Activated T-cell treated with anti-CD3 and anti-CD28 coated beads, Interleukin-2, amount 50 U/mL, for 1 hour (primary cell): Measurements from ENCODE around the gene MYDGF.
"Not testable (repeated sequence)": the region's sequence is repeated elsewhere in the genome, so short reads cannot be mapped to it uniquely, and the experiment has no call there.

ENCODE experiments used
- DNase-seq: peaks from one replicate; pipeline ENCODE4 v3.0.0-alpha.2; 2020

MYDGF gene

GRCh38 chr19:4669723-4670480 is at the start of gene MYDGF:
Gene MYDGF (minus strand): TSS chr19:4670342. CDS start chr19:4670334, 8 bp downstream.
- peak; percentile 92 for DNase-seq

DNA sequence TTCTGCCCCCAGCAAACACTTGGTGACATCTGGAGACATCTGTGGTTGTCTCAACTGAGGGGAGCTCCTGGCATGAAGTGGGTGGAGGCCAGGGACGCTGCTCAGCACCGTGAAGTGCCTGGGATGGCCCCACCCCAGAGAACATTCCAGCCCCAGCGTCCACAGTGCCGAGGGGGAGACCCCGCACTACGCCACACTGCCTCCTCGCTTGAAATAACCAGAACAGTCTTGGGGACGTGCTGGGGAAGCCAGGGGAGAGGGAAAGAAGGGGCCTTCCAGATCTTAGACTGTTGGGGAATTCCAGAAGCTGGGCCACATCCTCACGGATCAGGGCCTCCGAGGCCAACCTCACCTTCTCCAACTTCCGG is 49.3 kb upstream of the MYDGF start:
- no peak for DNase-seq

DNA sequence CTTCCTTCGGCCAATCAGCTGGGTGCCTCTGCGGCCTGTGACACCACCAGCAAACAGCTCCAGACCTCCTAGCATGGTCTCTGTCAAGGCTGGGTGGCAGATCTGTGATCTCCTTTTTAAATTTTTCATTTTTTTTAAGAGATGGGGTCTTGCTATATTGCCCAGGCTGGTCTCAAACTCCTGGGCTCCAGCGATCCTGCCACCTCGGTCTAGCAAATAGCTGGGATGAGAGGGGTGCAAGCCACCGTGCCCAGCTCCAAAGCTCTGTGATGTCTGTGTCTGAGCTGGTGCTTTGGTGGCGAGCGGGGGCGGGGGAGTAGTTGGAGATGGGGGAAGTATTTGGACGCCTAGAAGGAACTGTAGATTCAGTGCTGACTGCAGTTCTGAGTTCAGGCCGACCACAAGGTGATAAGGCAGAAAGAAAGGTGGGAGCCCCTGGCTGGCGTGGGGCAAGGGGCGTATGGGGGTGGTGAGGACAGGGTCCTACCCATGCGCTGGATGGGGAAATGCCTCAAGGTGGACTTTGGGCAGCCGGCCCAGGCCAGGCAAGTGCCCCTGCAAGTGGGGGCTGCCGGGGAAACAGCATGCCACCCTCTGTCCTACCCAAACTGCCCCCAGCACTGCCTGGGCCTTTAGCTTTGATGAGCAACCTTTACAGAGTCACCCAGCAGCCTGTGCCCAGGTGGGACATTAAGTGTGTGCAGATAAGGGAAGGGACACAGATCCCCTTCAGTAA is 48.0 kb upstream of the MYDGF start:
- DNase-seq = no peak

DNA sequence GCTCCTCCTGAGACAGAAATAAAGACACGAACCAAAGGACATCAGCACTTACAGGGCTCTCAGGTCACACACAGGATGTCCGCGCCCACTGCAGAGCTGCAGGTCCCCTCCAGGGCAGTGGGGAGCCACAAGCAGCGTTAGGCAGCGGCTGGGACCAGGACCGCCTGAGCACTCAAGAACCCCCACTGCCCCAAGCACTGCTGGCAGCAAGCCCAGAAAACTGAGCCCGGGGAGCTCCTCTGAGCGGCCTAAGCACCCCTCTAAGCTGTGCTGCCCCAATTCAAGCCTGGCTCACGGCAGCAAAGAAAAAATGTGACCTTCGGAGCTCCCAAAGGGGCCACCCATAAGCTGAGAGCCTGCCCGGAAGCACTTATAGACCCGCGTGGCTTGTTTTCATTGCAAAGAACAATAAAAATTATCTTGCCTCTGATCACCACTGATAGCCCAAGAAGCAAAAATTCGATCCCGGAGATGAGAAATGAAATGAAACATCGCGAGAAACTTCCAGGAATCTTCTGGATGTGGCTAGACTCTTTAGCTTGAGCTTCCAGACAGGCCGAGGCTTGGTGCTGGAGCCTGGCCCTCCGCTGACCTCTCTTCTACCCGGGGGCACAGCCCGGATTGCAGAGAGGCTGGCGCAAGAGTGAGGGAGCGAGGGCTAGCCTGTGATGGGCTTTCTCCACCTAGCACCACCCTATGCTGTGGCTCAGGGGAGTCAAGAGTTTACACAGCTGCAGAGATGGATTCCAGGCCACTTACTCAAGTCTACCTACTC is 47.2 kb upstream of the MYDGF start:
- DNase-seq = no peak

DNA sequence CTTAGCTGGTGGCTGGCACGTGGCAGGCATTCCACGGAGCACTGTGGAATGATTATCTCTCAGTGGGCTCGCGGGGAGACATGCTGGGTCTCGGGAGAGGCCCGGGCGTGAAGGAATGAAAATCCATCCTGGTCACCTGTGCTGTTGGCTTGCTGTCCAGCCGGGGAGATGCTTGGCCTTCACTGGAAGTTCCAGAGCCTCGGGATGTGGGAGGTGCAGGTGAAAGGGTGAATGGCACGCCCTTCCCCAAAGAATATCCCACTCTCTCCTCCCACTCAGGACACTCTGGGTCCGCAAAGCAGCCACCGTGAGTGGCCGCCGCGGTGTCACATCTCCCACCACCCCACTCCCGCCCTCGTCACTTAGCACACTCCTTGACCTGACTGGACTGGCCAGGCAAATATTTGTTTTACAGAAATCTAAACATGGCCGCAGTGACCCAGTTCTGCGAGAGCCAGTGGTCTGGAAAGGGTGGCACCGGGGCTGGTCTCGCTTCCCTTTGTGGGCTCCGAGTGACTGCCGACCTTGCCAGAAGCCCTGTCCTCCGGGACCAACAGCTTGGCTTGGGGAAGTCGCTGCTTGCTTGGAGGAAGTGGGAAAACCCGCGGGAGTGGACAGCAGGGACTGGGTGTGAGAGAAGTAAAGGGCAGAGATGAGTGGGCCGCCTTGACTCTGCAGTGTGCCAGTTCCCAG is 45.5 kb upstream of the MYDGF start:
- no peak for DNase-seq

DNA sequence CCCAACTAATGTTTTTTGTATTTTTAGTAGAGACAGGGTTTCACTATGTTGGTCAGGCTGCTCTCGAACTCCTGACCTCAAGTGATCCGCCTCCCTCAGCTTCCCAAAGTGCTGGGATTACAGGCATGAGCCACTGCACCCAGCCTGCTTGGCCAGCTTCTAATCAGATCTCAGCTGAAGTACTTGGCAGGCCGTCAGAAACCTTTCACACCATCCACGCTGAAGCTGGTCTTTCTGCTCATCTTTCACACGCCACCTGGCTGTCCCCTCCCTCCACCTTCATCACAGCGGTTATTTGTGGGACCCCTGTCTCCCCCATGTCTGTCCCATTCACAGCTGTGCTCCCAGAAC is 45.0 kb upstream of the MYDGF start:
- DNase-seq = not testable (repeated sequence)

GRCh38 chr19:4714016-4714415 is 43.9 kb upstream of the MYDGF start:
- no peak for DNase-seq

GRCh38 chr19:4713384-4713951 is 43.3 kb upstream of the MYDGF start:
- DNase-seq = no peak

DNA sequence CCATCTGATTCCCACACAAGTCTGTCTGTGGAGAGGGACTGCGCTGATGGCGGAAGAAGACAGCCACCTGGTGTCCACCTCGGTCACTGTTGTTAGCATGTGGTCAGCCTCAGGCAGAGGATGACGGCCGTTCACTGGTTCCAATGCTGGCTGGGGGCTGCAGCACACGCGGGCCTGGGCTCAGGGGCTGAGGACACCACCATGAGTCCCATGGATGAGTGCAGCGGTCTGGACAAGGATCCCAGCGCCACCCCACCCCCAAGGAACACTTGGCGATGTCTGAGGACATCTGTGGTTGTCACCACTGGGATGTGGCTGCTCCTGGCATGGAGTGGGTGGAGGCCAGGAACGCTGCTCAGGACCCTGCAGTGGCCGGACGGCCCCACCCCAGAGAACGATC is 42.6 kb upstream of the MYDGF start:
- no peak for DNase-seq

- DNase-seq = no peak
These were observed 41.1 kb upstream of the MYDGF start for GRCh38 chr19:4711211-4711610.

DNA sequence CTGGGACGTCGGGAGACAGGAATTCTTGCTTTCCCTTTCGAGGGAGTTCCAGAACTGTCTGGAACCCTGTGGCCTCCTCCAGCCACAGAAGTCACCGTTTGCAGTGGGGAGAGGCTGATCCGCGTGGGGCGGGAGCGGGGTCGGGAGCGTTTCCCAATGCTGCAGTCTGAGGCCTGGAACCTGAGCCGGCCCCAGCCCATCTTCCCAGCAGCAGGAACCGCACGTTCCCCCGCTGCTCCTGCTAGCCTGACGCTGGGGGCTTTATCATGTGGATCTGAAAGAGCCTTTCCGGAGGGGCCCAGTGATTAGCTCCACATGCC is 40.1 kb upstream of the MYDGF start:
- no peak for DNase-seq

DNA sequence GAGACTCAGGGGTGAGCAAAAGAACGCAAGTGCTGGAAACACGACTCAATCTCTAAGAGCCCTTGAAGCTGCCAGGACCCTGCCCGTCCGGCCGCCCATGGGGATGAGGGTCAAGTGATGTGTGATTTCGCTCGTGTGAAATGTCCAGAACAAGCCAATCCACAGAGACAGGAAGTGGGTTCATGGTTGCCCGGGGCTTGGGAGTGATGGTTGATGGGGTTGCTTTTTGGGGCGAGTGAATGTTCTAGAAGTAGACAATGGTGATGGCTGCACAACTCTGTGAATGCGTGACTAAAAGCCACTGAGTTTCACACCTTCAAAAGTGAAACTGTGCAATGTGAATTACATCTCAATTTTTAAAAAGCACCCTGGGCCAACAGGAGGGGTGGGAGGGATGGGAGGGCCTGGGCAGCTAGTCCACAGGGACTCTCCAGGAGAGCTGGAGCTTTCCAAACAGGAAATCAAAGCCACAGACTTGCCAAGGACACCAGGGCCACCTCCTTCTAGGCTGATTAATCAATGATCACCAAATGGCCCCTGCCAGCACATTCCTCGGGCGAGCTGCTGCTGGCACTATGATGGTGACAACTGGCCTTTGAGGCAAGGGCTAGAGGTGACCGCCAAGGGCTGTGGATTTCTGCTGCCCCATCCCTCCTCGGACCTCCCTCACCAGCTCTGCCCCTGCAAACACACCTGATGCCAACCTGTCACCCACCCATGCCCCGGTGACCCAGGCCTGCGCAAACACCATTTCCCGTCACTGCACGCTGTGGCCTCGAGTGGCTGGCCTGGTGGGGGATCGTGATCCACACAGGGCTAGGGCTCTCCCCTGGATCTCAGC is 39.5 kb upstream of the MYDGF start:
- no peak for DNase-seq

- no peak for DNase-seq
These were observed 38.0 kb upstream of the MYDGF start for GRCh38 chr19:4707956-4708650.

- no peak for DNase-seq
These were observed 37.2 kb upstream of the MYDGF start for GRCh38 chr19:4707322-4707721.

DNA sequence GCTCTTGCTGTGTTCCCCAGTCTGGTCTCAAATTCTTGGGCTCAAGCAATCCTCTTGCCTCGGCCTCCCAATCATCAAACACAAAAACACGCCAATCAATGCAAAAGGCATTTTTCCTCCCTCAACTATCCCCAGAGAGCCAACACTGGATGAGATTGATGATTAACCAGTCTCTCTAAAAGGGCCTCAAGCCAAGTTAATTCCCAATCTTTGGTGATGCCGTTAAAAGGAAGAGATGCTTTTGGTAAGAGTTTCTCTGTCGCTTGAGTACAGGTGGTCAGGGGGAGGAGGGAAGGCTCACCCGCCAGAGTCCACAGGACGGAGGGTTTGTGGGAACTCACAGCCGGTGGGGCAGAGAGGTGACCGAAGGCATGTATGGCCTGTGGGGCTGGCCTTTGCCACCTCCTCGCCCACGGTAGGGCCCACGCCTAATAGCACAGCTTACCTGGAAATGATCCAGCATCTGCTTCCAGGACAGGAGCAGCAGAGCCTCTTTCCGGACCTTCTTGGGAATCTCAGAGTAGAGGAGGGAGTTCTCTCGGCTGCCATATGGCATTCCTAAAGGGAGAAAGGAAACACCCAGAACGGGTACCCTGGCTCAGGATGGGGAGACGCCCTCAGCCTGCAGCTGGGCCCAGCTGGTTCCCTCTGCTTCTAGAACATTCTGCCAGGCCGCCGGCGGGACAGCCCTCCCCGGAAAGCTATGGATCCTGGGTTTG is 35.4 kb upstream of the MYDGF start:
- DNase-seq = no peak

DNA sequence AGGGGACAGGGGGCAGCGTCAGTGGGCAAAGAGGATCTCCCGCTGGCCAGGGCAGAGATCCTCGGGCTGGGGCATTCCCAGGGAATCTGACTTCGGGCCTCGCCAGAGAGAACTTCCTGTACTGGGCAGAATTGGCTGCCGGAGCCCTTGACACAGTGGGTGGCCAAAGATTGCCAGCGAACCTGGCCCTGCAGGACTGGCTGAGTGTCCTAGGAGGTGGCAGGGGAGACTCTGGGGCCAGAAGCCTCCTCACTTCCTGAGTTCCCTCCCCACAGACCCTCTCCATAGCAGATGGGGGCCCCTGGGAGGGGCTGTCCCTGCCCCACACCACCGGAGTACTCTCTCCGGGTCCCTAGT is 34.2 kb upstream of the MYDGF start:
- no peak for DNase-seq

GRCh38 chr19:4703671-4704316 is 33.7 kb upstream of the MYDGF start:
- DNase-seq = no peak

- no peak for DNase-seq
These were observed 32.6 kb upstream of the MYDGF start for GRCh38 chr19:4702764-4703163.

GRCh38 chr19:4701557-4701956 is 31.4 kb upstream of the MYDGF start:
- no peak for DNase-seq

GRCh38 chr19:4700693-4700970 is 30.5 kb upstream of the MYDGF start:
- DNase-seq = no peak
